ENCODE data around the gene PGK2.
"Not testable (repeated sequence)": the region's sequence is repeated elsewhere in the genome, so short reads cannot be mapped to it uniquely, and the experiment has no call there.

Gene PGK2

GRCh38 chr6:49787176-49787575, at the start of gene PGK2:
Gene PGK2, minus strand, starts transcription at chr6:49787285. Its CDS starts 98 bp downstream, at chr6:49787187.
- no peak for DNase-seq (ENCODE audit: low spot score)

GRCh38 chr6:49835140-49835539, 48.1 kb upstream of the PGK2 start:
- DNase-seq (ENCODE audit: low spot score), result no peak

DNA sequence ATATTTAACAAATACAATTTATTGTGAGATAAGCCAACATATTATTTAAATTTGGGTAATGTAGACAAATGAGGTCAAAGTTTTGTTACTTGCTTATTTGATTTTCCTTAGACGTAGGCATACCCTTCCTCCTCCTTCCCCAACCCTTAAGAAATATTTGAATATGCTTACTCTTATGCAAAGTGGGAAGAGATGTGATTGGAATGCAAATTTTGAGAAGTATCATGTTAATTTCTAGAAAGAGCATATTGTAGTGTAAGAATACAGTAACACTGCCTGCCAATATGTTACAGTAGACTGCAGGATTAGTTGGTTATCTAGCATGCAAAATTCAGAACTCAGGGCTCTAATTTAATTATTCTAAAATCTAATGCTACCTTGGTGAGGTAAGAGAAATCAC, 46.3 kb upstream of the PGK2 start:
- no peak for DNase-seq (ENCODE audit: low spot score)

- no peak for DNase-seq (ENCODE audit: low spot score)
Measured at GRCh38 chr6:49826743-49827406, 39.8 kb upstream of the PGK2 start.

DNA sequence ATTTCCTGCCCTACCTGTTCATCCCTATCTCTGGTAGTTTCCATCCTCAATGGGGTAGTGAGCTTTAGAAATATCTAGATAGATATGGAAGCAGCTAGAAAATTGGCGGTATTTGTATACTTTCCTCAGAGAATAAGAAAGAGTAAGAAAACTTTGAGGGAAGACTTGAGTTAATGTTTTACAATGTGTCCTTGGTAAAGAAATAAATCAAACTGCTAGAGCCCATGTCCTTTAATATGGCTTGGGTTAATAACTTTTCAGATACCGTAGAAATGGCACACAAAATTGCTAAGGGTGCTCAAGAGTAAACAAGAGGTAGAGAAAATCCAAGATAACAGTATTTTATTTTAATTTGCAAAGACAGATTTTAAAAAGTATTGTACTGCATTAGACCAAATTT, 28.1 kb upstream of the PGK2 start:
- DNase-seq (ENCODE audit: low spot score), result no peak

DNA sequence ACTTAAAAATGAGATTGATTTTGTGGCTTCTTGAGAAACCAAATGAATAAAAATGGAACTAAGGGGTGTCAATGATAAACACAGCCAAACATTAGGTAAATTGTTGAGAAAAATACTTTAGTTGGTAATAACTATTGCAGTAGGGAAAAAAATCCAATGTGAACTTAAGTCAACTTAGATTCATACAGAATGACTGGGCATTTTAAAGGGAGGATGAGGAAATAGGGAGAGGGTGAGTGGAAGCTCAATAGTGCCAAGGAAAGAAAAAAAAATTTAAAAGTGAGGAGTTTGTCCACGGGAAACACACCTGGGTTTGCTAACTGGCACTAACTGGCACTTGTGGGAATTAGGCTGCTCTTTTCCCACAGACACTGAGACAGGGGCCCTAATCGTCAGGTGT, 26.2 kb upstream of the PGK2 start:
- DNase-seq (ENCODE audit: low spot score), result no peak

GRCh38 chr6:49806145-49806544, 19.1 kb upstream of the PGK2 start:
- DNase-seq (ENCODE audit: low spot score), result no peak

DNA sequence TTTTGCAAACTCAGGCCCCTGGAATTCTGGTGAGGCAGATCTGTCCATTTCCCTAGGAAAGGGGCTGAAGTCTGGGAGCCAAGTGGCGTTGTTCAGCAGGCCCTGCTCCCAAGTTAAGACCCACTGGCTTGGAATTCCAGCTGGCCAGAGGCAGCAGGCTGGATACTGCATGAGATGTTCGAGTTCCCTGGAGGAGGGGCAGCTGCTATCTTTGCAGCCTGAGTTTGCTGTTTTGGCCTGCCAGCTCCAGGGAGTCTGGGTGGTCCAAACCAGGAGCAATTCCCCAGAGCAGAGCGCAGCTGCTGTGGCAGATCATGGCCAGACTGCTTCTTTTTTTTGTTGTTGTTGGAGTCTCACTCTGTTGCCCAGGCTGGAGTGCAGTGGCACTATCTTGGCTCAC, 18.2 kb upstream of the PGK2 start:
- DNase-seq (ENCODE audit: low spot score), result no peak

GRCh38 chr6:49801525-49801924, 14.4 kb upstream of the PGK2 start:
- no peak for DNase-seq (ENCODE audit: low spot score)

- DNase-seq (ENCODE audit: low spot score), result no peak
Measured at GRCh38 chr6:49799090-49799489, 12.0 kb upstream of the PGK2 start.

GRCh38 chr6:49796842-49797455, 9.9 kb upstream of the PGK2 start:
- DNase-seq (ENCODE audit: low spot score), result not testable (repeated sequence)

DNA sequence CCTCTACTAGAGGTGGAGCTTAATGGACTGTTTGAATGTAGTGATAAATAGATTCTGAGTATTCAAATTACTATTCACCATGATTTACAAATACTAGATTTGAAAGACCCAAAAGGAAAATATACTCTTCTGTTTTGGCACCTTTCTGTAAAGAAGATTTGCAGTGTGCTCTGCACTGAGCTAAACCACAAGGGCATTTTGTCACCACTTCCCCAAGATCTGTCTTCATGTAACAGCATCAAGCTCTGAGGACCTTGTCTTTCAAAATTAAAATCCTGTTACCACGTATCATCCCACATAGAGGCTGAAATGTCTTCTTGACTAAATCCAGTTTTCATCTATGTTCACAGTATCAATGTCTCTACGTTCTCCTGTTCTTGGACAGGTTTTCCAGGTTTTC, 3.3 kb upstream of the PGK2 start:
- DNase-seq (ENCODE audit: low spot score), result no peak

- no peak for DNase-seq (ENCODE audit: low spot score)
Measured at GRCh38 chr6:49784272-49784671, 2.8 kb downstream of the PGK2 start.

DNA sequence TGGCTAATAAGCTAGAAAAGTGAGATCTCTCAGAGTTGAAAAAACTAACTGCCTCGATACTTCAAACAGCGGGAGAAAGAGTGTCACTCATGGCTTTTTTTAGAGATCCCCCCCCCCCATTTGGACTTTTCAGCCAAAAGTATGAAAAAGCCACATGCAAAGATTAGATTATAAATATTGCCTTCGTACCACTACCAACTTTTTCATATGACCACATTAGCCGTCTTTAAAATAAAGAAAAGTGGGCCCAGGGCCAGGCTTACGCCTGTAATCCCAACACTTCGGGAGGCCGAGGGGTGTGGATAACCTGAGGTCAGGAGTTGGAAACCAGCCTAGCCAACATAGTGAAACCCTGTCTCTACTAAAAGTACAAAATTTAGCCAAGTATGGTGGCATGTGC, 4.4 kb downstream of the PGK2 start:
- no peak for DNase-seq (ENCODE audit: low spot score)

- DNase-seq (ENCODE audit: low spot score), result no peak
Measured at GRCh38 chr6:49782293-49782692, 4.8 kb downstream of the PGK2 start.

DNA sequence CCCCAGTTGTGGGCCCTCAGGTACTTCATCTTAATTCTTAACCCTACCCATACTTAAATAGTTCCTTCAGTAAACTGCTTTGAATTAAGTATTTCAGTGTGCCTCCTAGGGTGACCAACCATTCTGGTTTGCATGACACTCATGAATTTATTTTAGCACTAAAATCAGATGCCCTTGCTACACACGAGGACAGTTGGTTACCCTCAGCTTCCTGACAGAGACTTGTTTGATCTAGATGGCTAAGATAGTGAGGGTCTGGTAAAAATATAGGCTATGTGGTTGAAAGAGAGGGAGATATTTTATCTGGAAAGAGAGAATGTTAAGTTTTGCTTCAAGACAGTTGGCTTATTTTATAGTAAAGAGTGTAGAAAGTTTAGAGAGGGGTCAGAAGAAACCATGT, 10.6 kb downstream of the PGK2 start:
- DNase-seq (ENCODE audit: low spot score), result no peak

GRCh38 chr6:49775043-49775442, 12.0 kb downstream of the PGK2 start:
- DNase-seq (ENCODE audit: low spot score), result no peak

GRCh38 chr6:49772285-49772684, 14.8 kb downstream of the PGK2 start:
- DNase-seq (ENCODE audit: low spot score), result no peak

- no peak for DNase-seq (ENCODE audit: low spot score)
Measured at GRCh38 chr6:49766762-49767161, 20.3 kb downstream of the PGK2 start.

- no peak for DNase-seq (ENCODE audit: low spot score)
Measured at GRCh38 chr6:49764571-49765236, 22.4 kb downstream of the PGK2 start.

- DNase-seq (ENCODE audit: low spot score), result no peak
Measured at GRCh38 chr6:49744259-49744658, 42.8 kb downstream of the PGK2 start, which contains the start of gene CRISP3. Gene CRISP3, minus strand, starts transcription at chr6:49744388. Its CDS starts 21 bp downstream, at chr6:49744367.

GRCh38 chr6:49743429-49743828, 43.7 kb downstream of the PGK2 start:
- no peak for DNase-seq (ENCODE audit: low spot score)

DNA sequence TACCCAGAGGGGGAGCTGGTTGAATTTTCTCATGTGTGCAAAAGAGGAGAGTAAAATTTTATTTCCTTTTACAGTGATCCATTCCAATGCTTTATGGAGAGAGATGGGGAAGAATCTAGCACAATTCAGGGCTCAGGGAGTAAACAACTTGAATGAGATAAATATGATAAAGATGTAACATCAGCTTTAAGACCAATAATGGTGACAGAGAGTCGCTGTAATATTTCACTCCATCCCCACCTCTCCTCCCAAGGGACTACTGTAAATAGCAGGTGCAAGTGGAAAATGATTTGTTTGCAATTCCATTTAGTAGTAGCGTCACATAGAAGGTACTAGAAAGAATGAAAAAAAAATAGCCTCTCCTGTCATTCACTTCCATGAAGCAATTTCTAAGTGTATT, 47.7 kb downstream of the PGK2 start:
- DNase-seq (ENCODE audit: low spot score), result no peak
